ENCODE data around the gene RGL1.

The RGL1 gene

DNA sequence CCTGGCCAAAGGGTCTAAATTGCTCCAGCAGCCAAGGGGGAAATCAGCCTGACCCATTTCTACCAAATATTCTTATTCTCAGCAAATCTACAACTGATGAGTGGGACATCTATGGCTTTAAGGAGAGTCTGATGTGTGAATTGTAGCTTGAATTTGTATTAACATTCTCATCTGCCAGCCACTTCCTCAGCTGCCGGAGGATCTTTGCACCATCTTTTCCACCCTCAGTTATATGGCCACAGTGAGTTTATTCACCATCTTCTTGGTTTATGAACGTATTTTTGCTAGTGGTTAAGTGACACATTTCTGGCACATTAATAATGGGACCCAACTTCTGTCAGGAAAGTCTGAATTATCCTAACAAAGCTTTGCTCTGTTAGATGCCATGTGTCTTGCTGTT is 163.0 kb downstream of the RGL1 start:
- DNase-seq, result no peak

DNA sequence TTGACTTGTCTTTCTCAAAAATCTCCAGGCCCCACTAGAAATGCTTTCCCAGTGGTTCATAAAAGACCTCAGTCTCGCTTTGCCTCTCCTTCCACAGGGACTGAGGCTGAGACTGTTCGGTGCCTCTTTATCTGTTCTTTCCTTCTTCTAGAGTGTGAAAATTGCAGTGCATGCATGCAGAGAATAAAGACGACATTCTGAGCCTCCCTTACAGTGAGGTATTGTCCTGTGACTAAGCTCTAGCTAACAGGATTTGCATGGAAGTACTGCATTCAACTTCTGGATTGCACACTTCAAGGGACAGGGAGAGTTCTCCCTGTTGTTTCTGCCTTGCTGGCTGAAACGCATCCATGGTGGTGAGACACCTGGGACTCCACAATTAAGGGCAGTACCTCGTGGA is 163.5 kb downstream of the RGL1 start:
- DNase-seq, result no peak

DNA sequence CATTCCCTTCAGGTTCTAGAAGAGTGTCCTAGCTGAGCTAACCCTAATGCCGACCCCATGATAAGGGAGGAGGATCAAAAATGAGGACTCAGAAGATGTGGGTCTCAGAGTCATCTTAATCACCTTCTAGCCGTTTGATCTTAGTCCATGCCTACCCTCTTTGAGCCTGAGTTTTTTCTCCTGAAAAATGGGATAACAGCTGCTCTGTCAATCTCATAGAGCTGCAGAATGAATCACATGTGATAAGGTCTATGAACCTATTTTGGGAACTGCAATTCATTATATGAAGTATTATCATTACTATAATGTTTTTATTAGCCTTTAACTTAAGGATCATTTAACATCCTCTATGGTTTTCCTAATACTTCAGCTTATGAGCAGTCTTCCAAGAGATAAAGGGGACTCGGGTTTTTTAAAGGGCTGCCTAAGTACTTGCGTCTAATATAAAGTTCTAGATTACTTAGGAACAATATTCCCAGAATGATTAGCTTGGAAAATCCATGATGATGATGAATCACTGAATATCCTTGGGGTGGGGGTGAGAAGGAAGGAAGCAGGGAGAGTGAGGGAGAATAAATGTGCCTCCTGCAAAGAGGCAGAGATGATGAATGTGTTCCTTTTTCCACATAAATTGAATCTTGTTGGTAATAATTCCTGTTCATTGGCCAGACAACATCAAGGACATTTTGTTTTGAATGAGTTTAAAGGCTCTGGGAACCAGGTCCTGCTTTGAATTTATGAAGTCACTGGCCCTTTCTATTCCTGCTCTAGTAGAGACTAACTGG is 165.8 kb downstream of the RGL1 start:
- DNase-seq, result no peak

DNA sequence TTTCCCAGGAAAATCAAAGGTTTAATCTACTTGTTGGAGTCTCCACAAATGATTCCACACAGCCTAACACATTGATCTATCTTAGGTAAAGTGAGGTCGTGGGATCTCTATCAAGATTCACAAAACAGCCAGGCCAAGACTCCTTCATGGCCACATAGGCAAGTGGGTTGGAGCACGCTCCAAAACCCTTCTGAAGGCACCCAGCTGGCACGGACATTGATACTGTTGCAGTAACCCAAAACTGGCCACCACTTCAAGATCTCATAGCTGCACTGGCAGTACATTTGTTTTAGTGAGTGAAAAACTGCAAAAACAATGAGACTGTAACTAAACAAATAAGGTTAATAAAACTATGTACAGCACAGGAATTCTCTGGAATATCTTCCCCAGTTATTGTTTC is 170.7 kb downstream of the RGL1 start:
- no peak for DNase-seq

DNA sequence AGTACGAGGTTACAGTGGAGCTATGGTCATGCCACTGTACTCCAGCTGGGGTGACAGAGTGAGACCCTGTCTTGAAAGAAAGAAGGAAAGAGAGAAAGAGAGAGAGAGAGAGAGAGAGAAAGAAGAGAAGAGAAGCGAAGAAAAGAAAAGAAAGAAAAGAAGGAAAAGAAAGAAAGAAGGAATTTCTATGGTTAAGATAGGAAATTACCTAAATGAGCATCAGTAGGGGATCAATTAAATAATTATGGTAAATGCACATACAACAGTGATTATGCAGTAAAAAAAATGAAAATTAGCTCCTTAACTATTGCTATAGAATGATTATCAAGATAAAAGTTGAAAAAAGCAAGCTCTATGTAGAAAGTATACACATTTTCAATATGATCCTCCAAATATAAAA is 172.8 kb downstream of the RGL1 start:
- no peak for DNase-seq

Measured in suppressor macrophage treated with lipopolysaccharide for 4 hours (primary cell).